Heart left ventricle (tissue), 16 donors: ENCODE results near the gene SLX4IP. TPM values are rescaled to one million over a fixed set of nuclear protein-coding genes. Genes with fewer than 3 reads are reported as not detected.

Experiments
- ATAC-seq, 4 donors: fragments of 200-7000 bp; cut with Tn5 transposase; one replicate each; pipeline ENCODE4 v1.9.1; 2020 to 2022; ENCODE audit warnings: moderate library complexity in 4 of 4, mild to moderate bottlenecking in 3 of 4, moderate number of reproducible peaks in 1 of 4
- DNase-seq, 5 donors: peaks; one replicate each; pipeline ENCODE4 v3.0.0-alpha.2; 2020
- H3K27ac ChIP-seq, 12 donors: fragments of 200-600 bp; sonication (generic) in 4 of 12; one replicate each; pipeline versions ENCODE4 v1.5.0 to v1.8.0; 2016 to 2022; ENCODE audit warnings: mild to moderate bottlenecking in 2 of 12
- H3K27me3 ChIP-seq, 9 donors: fragments of 200-600 bp; sonication (generic) in 2 of 9; one replicate each; pipeline versions ENCODE4 v1.5.1 to v1.8.0; 2016 to 2022; ENCODE audit warnings: mild to moderate bottlenecking in 3 of 9
- H3K36me3 ChIP-seq, 9 donors: fragments of 200-600 bp; sonication (generic) in 2 of 9; one replicate each; pipeline versions ENCODE4 v1.5.0 to v1.8.0; 2018 to 2022; ENCODE audit warnings: mild to moderate bottlenecking in 2 of 9
- H3K4me1 ChIP-seq, 12 donors: fragments of 200-600 bp; sonication (generic) in 4 of 12; one replicate each; pipeline versions ENCODE4 v1.5.0 to v1.8.0; 2016 to 2022; ENCODE audit warnings: mild to moderate bottlenecking in 3 of 12
- H3K4me3 ChIP-seq, 12 donors: fragments of 200-600 bp; sonication (generic) in 4 of 12; one replicate each; pipeline versions ENCODE4 v1.5.0 to v1.8.0; 2017 to 2022; ENCODE audit warnings: mild to moderate bottlenecking in 9 of 12, moderate library complexity in 4 of 12
- H3K9me3 ChIP-seq, 12 donors: fragments of 200-600 bp; sonication (generic) in 4 of 12; one replicate each; pipeline versions ENCODE4 v1.5.0 to v1.8.0; 2016 to 2022; ENCODE audit warnings: mild to moderate bottlenecking in 1 of 12
- POLR2A ChIP-seq, 2 donors: fragments of 450-650 bp; IDR thresholded peaks; one replicate each; pipeline ENCODE4 v1.6.1; 2017; ENCODE audit warnings: antibody characterized with exemption in 2 of 2, mild to moderate bottlenecking in 2 of 2, moderate library complexity in 2 of 2
- WGBS, 4 donors: extraction: QIAGEN DNeasy Blood & Tissue Kit in 2 of 4; methylation state at CpG; one replicate each; pipeline versions ENCODE4 v1.1.5 to v1.1.7; 2013 to 2018; 5-methylcytosine and 5-hydroxymethylcytosine counted together
- intact Hi-C, 10 donors: fragments of 100-400 bp; cut with DNase I; formaldehyde crosslinking; loops; one replicate each; pipeline versions ENCODE4 v1.11.1 to v1.14.2; 2022
- polyA plus RNA-seq, 2 donors: library from polyadenylated mRNA; stranded (reverse); fragments of 200-250 nt; gene quantifications; one replicate each; pipeline ENCODE4 v1.2.3, GENCODE V29; 2013
- total RNA-seq, 9 donors: library from RNA; depleted of rRNA in 2 of 9; stranded (reverse); fragments of >200 nt in 2 of 9; fragmentation: NEBNext Ultra II Directional in 3 of 9; extraction: Animal tissue kit (Norgen Biotek cat#: 25700) in 3 of 9; gene quantifications; one replicate each; pipeline versions ENCODE4 v1.1.0 to v1.2.4, GENCODE V29; 2016 to 2023
- TF ChIP-seq, protein P1 (sequence below), 12 donors: fragments of 200-600 bp; sonication (generic) in 4 of 12; IDR thresholded peaks; one replicate each; pipeline versions ENCODE4 v1.5.0 to v1.8.0; 2018 to 2022; ENCODE audit warnings: antibody characterized with exemption in 12 of 12, mild to moderate bottlenecking in 5 of 12
- donor health status: ischemic (EF 13 %, LVEDD 7.1; RV severe dilation, severe dysfunction).
- donor health status: healthy with polysubstance abuse.
- donor health status: DM: no; HTN: yes; CAD: no.
- donor health status: DM: no; HTN: no; CAD: no.
- donor health status: ischemic (EF 25% LVEDD 6.9; RV normal size, moderate dysfunction).
- donor health status: ischemic (EF 25% LVEDD 5.7; RV mildly dilated, moderate dysfunction).
- donor health status: healthy.
- donor health status: DM: yes; HTN: yes; CAD: no.
- donor health status: ischemic (EF 35%, LVEDD 5.7; RV mildly dilated, moderate dysfunction).
- donor health status: nonischemic (EF 11% LVEDD 7.7; RV severe dilation, severe dysfunction).
- donor health status: DM: yes; HTN: yes; CAD: no.
- donor health status: PGD.
- donor health status: ischemic (EF 29% LVEDD 5.4; RV normal size, mild dysfunction).
- donor health status: nonischemic (EF 23%, LVEDD 6.1; RV moderate dilation, normal function).

Gene SLX4IP
- total and polyA plus RNA-seq, 11 donors: 1.1 to 4.3 (median 2.4) TPM

- peaks cover 10 to 94% (median 61%) of the 10 kb centered on the region in 12 donors for H3K4me1 ChIP-seq
- peaks cover 0 to 82% (median 58%) of the 10 kb centered on the region in 9 donors for H3K36me3 ChIP-seq
- WGBS, 4 donors: 23 to 68% (median 48%) methylated on average over 6 of the region's 6 CpGs
These were observed 230.7 kb downstream of the SLX4IP start for GRCh38 chr20:10665791-10666190.

GRCh38 chr20:10666221-10667076 is 231.3 kb downstream of the SLX4IP start:
- Histone ChIP-seq H3K9me3 (no peaks in the 10 kb centered on the region), H3K4me1 (peaks cover 10 to 87% (median 57%) of the 10 kb centered on the region in 12 donors), H3K4me3 (peak overlapping the region in 9 of 12 donors; percentile 19 to 98 (median 34)), H3K27ac (peak overlapping the region; percentile 8 to 78 (median 59)), H3K36me3 (peaks cover 0 to 76% (median 51%) of the 10 kb centered on the region in 9 donors), H3K27me3 (no peaks in the 10 kb centered on the region)
- no peak for ATAC-seq
- 58 to 70% (median 67%) methylated on average over 6 to 7 of the region's 7 CpGs for WGBS, 4 donors
- intact Hi-C loops: loop anchor here in 4 of 10 donors (10.0 kb wide), 3 partner anchors 192 to 878 kb away; no protein-coding TSS in a partner anchor
- TF ChIP-seq, protein P1, sequence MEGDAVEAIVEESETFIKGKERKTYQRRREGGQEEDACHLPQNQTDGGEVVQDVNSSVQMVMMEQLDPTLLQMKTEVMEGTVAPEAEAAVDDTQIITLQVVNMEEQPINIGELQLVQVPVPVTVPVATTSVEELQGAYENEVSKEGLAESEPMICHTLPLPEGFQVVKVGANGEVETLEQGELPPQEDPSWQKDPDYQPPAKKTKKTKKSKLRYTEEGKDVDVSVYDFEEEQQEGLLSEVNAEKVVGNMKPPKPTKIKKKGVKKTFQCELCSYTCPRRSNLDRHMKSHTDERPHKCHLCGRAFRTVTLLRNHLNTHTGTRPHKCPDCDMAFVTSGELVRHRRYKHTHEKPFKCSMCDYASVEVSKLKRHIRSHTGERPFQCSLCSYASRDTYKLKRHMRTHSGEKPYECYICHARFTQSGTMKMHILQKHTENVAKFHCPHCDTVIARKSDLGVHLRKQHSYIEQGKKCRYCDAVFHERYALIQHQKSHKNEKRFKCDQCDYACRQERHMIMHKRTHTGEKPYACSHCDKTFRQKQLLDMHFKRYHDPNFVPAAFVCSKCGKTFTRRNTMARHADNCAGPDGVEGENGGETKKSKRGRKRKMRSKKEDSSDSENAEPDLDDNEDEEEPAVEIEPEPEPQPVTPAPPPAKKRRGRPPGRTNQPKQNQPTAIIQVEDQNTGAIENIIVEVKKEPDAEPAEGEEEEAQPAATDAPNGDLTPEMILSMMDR (IDR thresholded peaks at IDR 0.05): no peak
- TF ChIP-seq POLR2A (IDR thresholded peaks at IDR 0.05): no peak
- no peak for DNase-seq

More at GRCh38 chr20:10665791-10666190, 230.7 kb downstream of the SLX4IP start:
- ATAC-seq (peak in 2 of 4 donors; percentile 12 to 31), DNase-seq (no peak)
- TF ChIP-seq, protein P1 (IDR thresholded peaks at IDR 0.05): no peak
- no peak for TF ChIP-seq POLR2A (IDR thresholded peaks at IDR 0.05)
- Histone ChIP-seq H3K27ac (peak overlapping the region in 11 of 12 donors; percentile 8 to 78 (median 63)), H3K27me3 (no peaks in the 10 kb centered on the region), H3K9me3 (no peaks in the 10 kb centered on the region), H3K4me3 (peak overlapping the region in 7 of 12 donors; percentile 4 to 98 (median 94))
- intact Hi-C loops: loop anchor here in 4 of 10 donors (10.0 kb wide), 3 partner anchors 191 to 879 kb away; no protein-coding TSS in a partner anchor

DNA sequence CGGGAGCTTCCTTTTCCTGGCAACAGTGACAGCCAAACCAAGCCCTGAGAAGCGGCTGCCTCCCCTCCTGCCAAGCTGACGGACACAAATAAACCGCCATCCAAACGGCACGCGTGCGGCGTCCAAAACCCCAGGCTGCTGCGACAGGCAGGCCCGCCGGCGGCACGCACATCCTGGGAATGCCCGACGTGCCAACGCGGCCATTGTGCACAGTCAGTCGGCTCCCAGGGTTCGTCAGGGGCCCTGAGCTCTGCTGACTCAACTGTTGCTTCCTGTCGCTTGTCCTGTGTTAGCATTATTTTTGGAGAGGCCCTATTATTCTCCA is 231.9 kb downstream of the SLX4IP start:
- WGBS, 4 donors: 44 to 66% (median 60%) methylated on average over 8 to 21 of the region's 21 CpGs
- DNase-seq (peak; percentile 52 to 75 (median 60)), ATAC-seq (peak in 2 of 4 donors; percentile 5 to 21)

More for the DNA sequence above, 231.9 kb downstream of the SLX4IP start:
- intact Hi-C loops: loop anchor here in 4 of 10 donors (10.0 kb wide), 3 partner anchors 192 to 878 kb away; no protein-coding TSS in a partner anchor
- H3K27me3 ChIP-seq: no peaks in the 10 kb centered on the region
- no peak for TF ChIP-seq POLR2A (IDR thresholded peaks at IDR 0.05)
- TF ChIP-seq, protein P1 (IDR thresholded peaks at IDR 0.05): no peak
- peaks cover 0 to 70% (median 45%) of the 10 kb centered on the region in 9 donors for H3K36me3 ChIP-seq
- H3K9me3 ChIP-seq: no peaks in the 10 kb centered on the region
- peaks cover 10 to 81% (median 60%) of the 10 kb centered on the region in 12 donors for H3K4me1 ChIP-seq
- H3K4me3 ChIP-seq: peak overlapping the region in 9 of 12 donors; percentile 19 to 98 (median 34)
- peak overlapping the region in 11 of 12 donors; percentile 20 to 78 (median 63) for H3K27ac ChIP-seq
